Upper lobe of left lung (tissue), 6 donors: ENCODE measurements around the gene C3orf38. TPM values are rescaled to one million over a fixed set of nuclear protein-coding genes. Genes with fewer than 3 reads are reported as not detected.

Source experiments
- ATAC-seq, 2 donors: fragments of 200-7000 bp; cut with Tn5 transposase; one replicate each; pipeline ENCODE4 v1.9.1; 2022; ENCODE audit warnings: mild to moderate bottlenecking in 2 of 2, moderate library complexity in 2 of 2; ENCODE audit not compliant: low FRiP score in 2 of 2
- DNase-seq, 2 donors: peaks; one replicate each; pipeline ENCODE4 v3.0.0-alpha.2; 2019 to 2020
- H3K27ac ChIP-seq, 4 donors: fragments of 200-600 bp; sonication (generic); one replicate each; pipeline ENCODE4 v1.5.1; 2016 to 2019
- H3K27me3 ChIP-seq, 4 donors: fragments of 200-600 bp; sonication (generic); one replicate each; pipeline ENCODE4 v1.5.1; 2017 to 2019
- H3K36me3 ChIP-seq, 4 donors: fragments of 200-600 bp; sonication (generic); one replicate each; pipeline ENCODE4 v1.5.1; 2016 to 2019
- H3K4me1 ChIP-seq, 4 donors: fragments of 200-600 bp; sonication (generic); one replicate each; pipeline ENCODE4 v1.5.1; 2018 to 2019
- H3K4me3 ChIP-seq, 4 donors: fragments of 200-600 bp; sonication (generic); one replicate each; pipeline ENCODE4 v1.5.1; 2017 to 2019; ENCODE audit warnings: mild to moderate bottlenecking in 2 of 4, moderate library complexity in 1 of 4
- H3K9me3 ChIP-seq, 4 donors: fragments of 200-600 bp; sonication (generic); one replicate each; pipeline ENCODE4 v1.5.1; 2018 to 2019
- EP300 ChIP-seq, 4 donors: sonication (generic); formaldehyde crosslinking; IDR thresholded peaks; one replicate each; pipeline ENCODE4 v1.5.1; 2017; ENCODE audit warnings: antibody characterized with exemption in 4 of 4, control low read depth in 2 of 4
- POLR2A ChIP-seq, 4 donors: fragments of 450-650 bp; IDR thresholded peaks; one replicate each; pipeline ENCODE4 v1.5.1; 2016 to 2017; ENCODE audit warnings: antibody characterized with exemption in 4 of 4, mild to moderate bottlenecking in 2 of 4
- POLR2AphosphoS5 ChIP-seq, 2 donors: sonication (generic); formaldehyde crosslinking; IDR thresholded peaks; one replicate each; pipeline ENCODE4 v1.5.1; 2017; ENCODE audit warnings: antibody characterized with exemption in 2 of 2
- WGBS, 2 donors: methylation state at CpG; one replicate each; pipeline ENCODE4 v1.1.5; 2017 to 2018; 5-methylcytosine and 5-hydroxymethylcytosine counted together
- total RNA-seq, 6 donors: library from RNA; depleted of rRNA in 4 of 6; stranded (reverse); fragments of >200 nt in 4 of 6; gene quantifications; one replicate each; pipeline versions ENCODE4 v1.1.0 to v1.2.1, GENCODE V29; 2016 to 2021
- TF ChIP-seq, protein P1 (sequence below), 6 experiments: fragments of 450-650 bp in 4 of 6; fragments of 200-600 bp in 2 of 6; sonication (generic) in 2 of 6; IDR thresholded peaks; one replicate each; pipeline ENCODE4 v1.5.1; 2016 to 2019; ENCODE audit warnings: antibody characterized with exemption in 6 of 6
- donor health status: DM: no; HTN: no; CAD: no; lungs with moderate emphysema.
- donor health status: DM: no; HTN: yes; CAD: no; lungs with severe emphysema.

C3orf38 gene
- total RNA-seq, 6 donors from 2014 or later: 10.1 to 28.9 (median 20.4) TPM

DNA sequence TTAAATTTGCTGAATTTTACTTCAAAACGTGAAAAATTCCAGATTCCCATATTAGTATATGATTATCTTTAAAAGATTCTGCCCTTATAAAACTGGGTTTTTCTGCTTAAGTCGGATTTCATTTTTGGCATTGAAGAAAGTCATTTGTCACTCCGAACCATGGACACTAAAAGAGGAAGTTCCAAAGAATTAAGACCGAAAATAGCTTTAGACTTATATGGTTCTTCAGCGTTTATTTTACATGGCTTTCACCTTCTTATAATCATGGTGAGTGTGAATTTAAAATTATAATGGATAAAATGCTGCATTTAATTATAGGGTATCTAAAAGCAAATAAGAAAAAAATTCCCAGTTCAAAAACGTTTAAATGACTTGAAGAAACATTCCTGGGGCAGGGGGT lies 1.0 kb downstream of the C3orf38 start:
- Histone ChIP-seq H3K36me3 (peaks cover 3 to 26% (median 8%) of the 10 kb centered on the region in 4 donors), H3K27ac (peak overlapping the region in 3 of 4 donors; percentile 86 to 96 (median 96)), H3K9me3 (no peaks in the 10 kb centered on the region), H3K27me3 (no peaks in the 10 kb centered on the region), H3K4me1 (peaks cover 18 to 41% (median 23%) of the 10 kb centered on the region in 4 donors), H3K4me3 (peak overlapping the region; percentile 68 to 78 (median 73))
- 0% methylated on average over 6 of the region's 6 CpGs for WGBS, 2 donors
- ATAC-seq: no peak
- DNase-seq: no peak
- no peak for TF ChIP-seq EP300 (IDR thresholded peaks at IDR 0.05)
- no peak for TF ChIP-seq POLR2A (IDR thresholded peaks at IDR 0.05)
- TF ChIP-seq, protein P1, sequence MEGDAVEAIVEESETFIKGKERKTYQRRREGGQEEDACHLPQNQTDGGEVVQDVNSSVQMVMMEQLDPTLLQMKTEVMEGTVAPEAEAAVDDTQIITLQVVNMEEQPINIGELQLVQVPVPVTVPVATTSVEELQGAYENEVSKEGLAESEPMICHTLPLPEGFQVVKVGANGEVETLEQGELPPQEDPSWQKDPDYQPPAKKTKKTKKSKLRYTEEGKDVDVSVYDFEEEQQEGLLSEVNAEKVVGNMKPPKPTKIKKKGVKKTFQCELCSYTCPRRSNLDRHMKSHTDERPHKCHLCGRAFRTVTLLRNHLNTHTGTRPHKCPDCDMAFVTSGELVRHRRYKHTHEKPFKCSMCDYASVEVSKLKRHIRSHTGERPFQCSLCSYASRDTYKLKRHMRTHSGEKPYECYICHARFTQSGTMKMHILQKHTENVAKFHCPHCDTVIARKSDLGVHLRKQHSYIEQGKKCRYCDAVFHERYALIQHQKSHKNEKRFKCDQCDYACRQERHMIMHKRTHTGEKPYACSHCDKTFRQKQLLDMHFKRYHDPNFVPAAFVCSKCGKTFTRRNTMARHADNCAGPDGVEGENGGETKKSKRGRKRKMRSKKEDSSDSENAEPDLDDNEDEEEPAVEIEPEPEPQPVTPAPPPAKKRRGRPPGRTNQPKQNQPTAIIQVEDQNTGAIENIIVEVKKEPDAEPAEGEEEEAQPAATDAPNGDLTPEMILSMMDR (IDR thresholded peaks at IDR 0.05): no peak
- TF ChIP-seq POLR2AphosphoS5 (IDR thresholded peaks at IDR 0.05): no peak

DNA sequence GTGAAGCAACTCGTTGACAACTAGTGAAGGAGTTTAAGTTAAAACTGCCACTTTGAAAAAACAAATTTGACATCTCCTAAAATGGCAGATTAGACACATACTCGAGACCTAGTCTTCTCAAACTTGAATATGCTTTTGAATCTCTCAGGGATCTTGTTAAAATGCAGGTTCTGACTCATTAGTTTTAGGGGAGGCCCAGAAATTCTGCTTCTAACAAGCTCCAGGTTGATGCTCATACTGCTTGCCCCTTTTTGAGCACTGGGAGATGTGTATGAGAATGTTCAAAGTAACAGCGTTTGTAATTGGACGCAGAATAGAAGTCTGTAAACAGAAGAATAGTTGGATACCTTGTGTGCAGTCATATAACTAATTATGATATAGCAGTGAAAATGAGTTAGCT lies 1.6 kb downstream of the C3orf38 start:
- WGBS, 2 donors: 41 to 42% methylated on average over 4 of the region's 4 CpGs
- peaks cover 5 to 32% (median 11%) of the 10 kb centered on the region in 4 donors for H3K36me3 ChIP-seq
- DNase-seq (no peak), ATAC-seq (no peak)
- H3K4me3 ChIP-seq: peak overlapping the region in 3 of 4 donors; percentile 69 to 78 (median 77)
- peaks cover 18 to 41% (median 23%) of the 10 kb centered on the region in 4 donors for H3K4me1 ChIP-seq
- H3K27ac ChIP-seq: peak overlapping the region in 1 of 4 donors; percentile 96
- no peaks in the 10 kb centered on the region for H3K27me3 ChIP-seq
- no peaks in the 10 kb centered on the region for H3K9me3 ChIP-seq
- no peak for TF ChIP-seq POLR2A (IDR thresholded peaks at IDR 0.05)
- TF ChIP-seq, protein P1 (IDR thresholded peaks at IDR 0.05): no peak
- TF ChIP-seq EP300 (IDR thresholded peaks at IDR 0.05): no peak
- TF ChIP-seq POLR2AphosphoS5 (IDR thresholded peaks at IDR 0.05): no peak

DNA sequence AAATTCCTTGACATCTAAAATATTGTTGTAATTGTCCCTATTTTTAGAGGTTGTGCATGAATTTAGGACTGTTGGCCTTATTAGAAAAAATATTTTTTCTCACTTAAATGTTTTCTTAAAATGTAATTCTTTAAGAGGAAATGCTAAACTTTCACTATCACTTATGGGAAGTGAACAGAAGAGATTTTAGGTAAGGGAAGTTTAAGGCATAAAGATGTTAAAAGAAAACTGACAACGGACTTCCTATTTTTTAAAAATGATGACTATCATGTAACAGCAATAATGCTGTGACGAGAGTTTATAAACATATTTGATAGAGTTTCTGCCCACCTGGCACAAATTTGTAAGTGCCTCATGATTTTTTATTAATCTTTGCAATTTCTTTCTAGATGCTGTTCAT lies 3.1 kb downstream of the C3orf38 start:
- ATAC-seq: no peak

DNA sequence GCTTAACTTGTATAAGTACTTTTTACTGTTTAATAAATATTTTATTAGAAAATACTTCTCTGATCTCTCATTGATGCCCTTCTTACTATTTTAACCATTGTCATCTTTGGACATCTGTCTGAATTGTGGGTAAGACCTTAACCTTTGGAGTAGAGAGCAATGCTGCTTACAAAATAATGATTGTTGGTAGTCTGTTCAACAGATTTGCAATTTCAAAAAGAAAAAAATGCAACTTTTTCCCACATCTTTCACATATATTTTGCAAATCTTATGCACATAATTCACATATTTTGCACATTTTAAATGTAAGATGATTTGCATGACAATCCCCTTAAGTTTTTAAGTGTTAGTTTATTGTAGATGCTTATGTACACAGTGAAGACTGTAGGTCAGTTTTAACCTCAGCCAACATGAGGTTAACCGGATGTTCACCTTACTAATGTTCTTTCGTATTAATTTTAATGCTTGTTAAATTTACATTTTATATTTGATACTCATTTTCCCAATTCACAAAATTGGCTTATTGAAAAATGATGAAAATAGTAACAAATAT lies 16.7 kb downstream of the C3orf38 start:
- Histone ChIP-seq H3K9me3 (no peaks in the 10 kb centered on the region), H3K36me3 (peaks cover 0 to 9% (median under 1%) of the 10 kb centered on the region in 4 donors), H3K4me3 (no peak overlapping the region), H3K4me1 (no peaks in the 10 kb centered on the region), H3K27ac (no peak overlapping the region), H3K27me3 (no peaks in the 10 kb centered on the region)
- DNase-seq: no peak
- WGBS, 2 donors: 96 to 98% methylated on average over 2 of the region's 2 CpGs
- TF ChIP-seq, protein P1 (IDR thresholded peaks at IDR 0.05): no peak
- TF ChIP-seq POLR2AphosphoS5 (IDR thresholded peaks at IDR 0.05) (no peak), EP300 (IDR thresholded peaks at IDR 0.05) (no peak), POLR2A (IDR thresholded peaks at IDR 0.05) (no peak)
- no peak for ATAC-seq

More for the DNA sequence above, 3.1 kb downstream of the C3orf38 start:
- no peak overlapping the region for H3K27ac ChIP-seq
- H3K36me3 ChIP-seq: peaks cover 5 to 46% (median 20%) of the 10 kb centered on the region in 4 donors
- no peak for TF ChIP-seq POLR2A (IDR thresholded peaks at IDR 0.05)
- no peak for TF ChIP-seq EP300 (IDR thresholded peaks at IDR 0.05)
- TF ChIP-seq, protein P1 (IDR thresholded peaks at IDR 0.05): no peak
- no peak for TF ChIP-seq POLR2AphosphoS5 (IDR thresholded peaks at IDR 0.05)
- no peaks in the 10 kb centered on the region for H3K9me3 ChIP-seq
- DNase-seq: no peak
- no peak overlapping the region for H3K4me3 ChIP-seq
- H3K27me3 ChIP-seq: no peaks in the 10 kb centered on the region
- H3K4me1 ChIP-seq: peaks cover 23 to 41% (median 25%) of the 10 kb centered on the region in 4 donors
- 58 to 61% methylated on average over 2 of the region's 2 CpGs for WGBS, 2 donors

DNA sequence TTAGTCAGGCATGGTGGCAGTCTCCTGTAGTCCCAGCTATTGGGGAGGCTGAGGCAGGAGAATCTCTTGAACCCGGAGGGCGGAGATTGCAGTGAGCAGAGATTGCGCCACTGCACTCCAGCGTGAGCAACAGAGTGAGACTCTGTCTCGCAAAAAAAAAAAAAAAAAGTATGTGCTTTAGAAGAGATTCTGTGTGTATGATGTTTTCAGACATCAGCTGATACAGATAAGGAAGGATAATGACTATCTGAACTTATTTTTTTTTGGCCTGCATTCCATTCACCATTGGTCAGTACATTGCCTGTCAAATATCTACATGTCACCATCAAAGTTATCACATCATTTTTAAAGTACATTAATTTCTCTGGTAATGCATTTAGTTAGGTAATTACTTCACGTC lies 17.4 kb downstream of the C3orf38 start:
- Histone ChIP-seq H3K27me3 (no peaks in the 10 kb centered on the region), H3K36me3 (peaks cover 0 to 5% (median 0%) of the 10 kb centered on the region in 4 donors), H3K4me3 (no peak overlapping the region), H3K9me3 (no peaks in the 10 kb centered on the region), H3K27ac (no peak overlapping the region), H3K4me1 (no peaks in the 10 kb centered on the region)
- WGBS, 2 donors: 91 to 92% methylated on average over 6 of the region's 6 CpGs
- ATAC-seq (no peak), DNase-seq (no peak)
- TF ChIP-seq POLR2A (IDR thresholded peaks at IDR 0.05): no peak
- TF ChIP-seq EP300 (IDR thresholded peaks at IDR 0.05): no peak
- TF ChIP-seq, protein P1 (IDR thresholded peaks at IDR 0.05): no peak
- no peak for TF ChIP-seq POLR2AphosphoS5 (IDR thresholded peaks at IDR 0.05)
